SHP77 (cell line): Measurements from ENCODE around the gene CLCN1.
"Not testable (repeated sequence)": the region's sequence is repeated elsewhere in the genome, so short reads cannot be mapped to it uniquely, and the experiment has no call there.

Experiments used
- DNase-seq, 2 experiments: peaks; one replicate each; lab custom pipeline; 2025; lab: John Stamatoyannopoulos, UW

Gene CLCN1

GRCh38 chr7:143315776-143316175, at the start of gene CLCN1:
TSS of gene CLCN1 (plus strand) at chr7:143316111. CDS start at chr7:143316213, 102 bp downstream.
- DNase-seq: no peak

GRCh38 chr7:143269251-143269650, 46.7 kb upstream of the CLCN1 start:
- no peak for DNase-seq

- DNase-seq: no peak
Measured at GRCh38 chr7:143271240-143271639, 44.7 kb upstream of the CLCN1 start.

- no peak for DNase-seq
Measured at GRCh38 chr7:143272871-143273270, 43.0 kb upstream of the CLCN1 start.

GRCh38 chr7:143279186-143280098, 36.5 kb upstream of the CLCN1 start:
- no peak for DNase-seq

- no peak for DNase-seq
Measured at GRCh38 chr7:143280160-143280559, 35.8 kb upstream of the CLCN1 start.

GRCh38 chr7:143280566-143280965, 35.3 kb upstream of the CLCN1 start:
- DNase-seq: no peak

GRCh38 chr7:143281529-143281928, 34.4 kb upstream of the CLCN1 start:
- no peak for DNase-seq

- no peak for DNase-seq
Measured at GRCh38 chr7:143282124-143282523, 33.8 kb upstream of the CLCN1 start.

GRCh38 chr7:143283381-143283780, 32.5 kb upstream of the CLCN1 start:
- DNase-seq: no peak

- no peak for DNase-seq
Measured at GRCh38 chr7:143284591-143285469, 31.1 kb upstream of the CLCN1 start, which contains the start of gene TMEM139. TSS of gene TMEM139 (plus strand) at chr7:143284958. CDS start at chr7:143285958, 1,000 bp downstream.

- DNase-seq: no peak
Measured at GRCh38 chr7:143285470-143285778, 30.5 kb upstream of the CLCN1 start.

GRCh38 chr7:143285806-143286521, 29.9 kb upstream of the CLCN1 start:
- no peak for DNase-seq

GRCh38 chr7:143286522-143286890, 29.4 kb upstream of the CLCN1 start:
- DNase-seq: no peak

- no peak for DNase-seq
Measured at GRCh38 chr7:143287339-143287934, 28.5 kb upstream of the CLCN1 start.

- DNase-seq: peak; percentile 92 to 97
Measured at GRCh38 chr7:143287935-143288826, 27.7 kb upstream of the CLCN1 start, which contains the start of gene CASP2. TSS of gene CASP2 (plus strand) at chr7:143288351. CDS start at chr7:143288456, 105 bp downstream.

- no peak for DNase-seq
Measured at GRCh38 chr7:143288836-143289235, 27.1 kb upstream of the CLCN1 start.

- no peak for DNase-seq
Measured at GRCh38 chr7:143289421-143289820, 26.5 kb upstream of the CLCN1 start.

GRCh38 chr7:143289888-143290287, 26.0 kb upstream of the CLCN1 start:
- not testable (repeated sequence) for DNase-seq

- DNase-seq: no peak
Measured at GRCh38 chr7:143290293-143290692, 25.6 kb upstream of the CLCN1 start.

- DNase-seq: no peak
Measured at GRCh38 chr7:143292876-143293275, 23.0 kb upstream of the CLCN1 start.
